M059J (cell line): ENCODE measurements around the gene TMEM50A. TPM values are rescaled to one million over a fixed set of nuclear protein-coding genes. Genes with fewer than 3 reads are reported as not detected.
"Not testable (repeated sequence)": the region's sequence is repeated elsewhere in the genome, so short reads cannot be mapped to it uniquely, and the experiment has no call there.

Experiments used
- DNase-seq: peaks from one replicate; pipeline ENCODE4 v3.0.0-alpha.2; 2012; ENCODE audit warnings: low read depth
- total RNA-seq: library from RNA; depleted of rRNA; stranded (reverse); fragments of >200 nt; shearing (Covaris generic); gene quantifications from 2 replicates; pipeline ENCODE4 v1.2.3, GENCODE V29; 2014

TMEM50A gene
- total RNA-seq, 1 experiment from 2014 or later: 158 TPM

DNA sequence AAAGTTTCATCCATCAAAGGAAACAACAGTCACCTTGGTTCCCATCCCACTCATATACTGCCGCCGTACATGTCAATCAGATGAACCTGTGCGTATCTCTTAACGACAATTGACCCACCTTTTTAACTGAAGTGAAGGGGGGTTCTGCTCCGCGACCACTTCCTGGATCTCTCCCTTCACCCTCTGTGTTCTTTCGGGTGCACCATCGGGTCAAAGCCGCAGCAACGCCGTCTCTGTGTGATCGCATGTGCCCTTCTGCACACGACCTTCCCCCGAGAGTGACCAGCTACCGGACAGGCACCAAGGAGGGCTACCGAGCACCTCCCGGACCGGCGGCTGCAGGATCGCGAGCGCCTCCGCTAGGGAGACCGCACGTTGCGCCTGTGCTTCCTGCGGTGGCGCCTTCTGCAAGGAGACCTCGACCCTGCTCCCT, 1.2 kb upstream of the TMEM50A start:
- DNase-seq: peak; percentile 8

- DNase-seq: not testable (repeated sequence)
These were observed 499 bp upstream of the TMEM50A start for GRCh38 chr1:25337483-25338187.

DNA sequence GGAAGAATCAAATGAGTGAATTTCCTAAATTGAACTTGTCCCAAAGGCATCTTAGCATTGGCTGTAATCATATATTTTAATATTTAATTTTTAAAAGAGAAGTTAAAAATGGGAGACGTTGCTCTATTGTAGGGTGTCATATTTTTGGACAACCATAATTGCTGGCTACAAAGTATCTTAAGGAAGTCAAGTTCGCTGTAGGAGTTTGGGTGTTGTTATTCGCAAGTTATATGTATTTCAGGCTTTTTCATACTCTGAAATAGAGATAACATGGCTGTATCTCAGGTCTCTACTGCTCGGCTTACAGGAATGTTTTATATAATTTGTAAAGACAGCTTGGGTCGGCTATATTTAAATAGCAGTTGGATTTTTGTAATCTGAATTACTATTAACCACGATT, 852 bp downstream of the TMEM50A start:
- no peak for DNase-seq

DNA sequence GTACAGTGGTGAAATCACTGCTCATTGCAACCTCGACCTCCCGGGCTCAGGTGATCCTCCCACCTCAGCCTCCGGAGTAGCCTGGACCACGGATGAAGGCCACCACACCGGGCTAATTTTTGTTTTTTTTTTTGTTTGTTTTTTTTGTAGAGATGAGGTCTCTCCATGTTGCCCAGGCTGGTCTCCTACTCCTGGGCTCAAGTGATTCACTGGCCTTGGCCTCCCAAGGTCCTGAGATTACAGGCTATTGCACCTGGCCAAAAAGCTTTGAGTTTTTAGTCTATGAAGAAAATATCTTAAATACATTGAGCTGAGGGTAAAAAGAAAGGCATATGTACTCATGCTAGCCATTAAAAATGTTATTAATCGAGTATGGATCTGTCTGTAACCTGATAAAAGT, 3.6 kb downstream of the TMEM50A start:
- no peak for DNase-seq

DNA sequence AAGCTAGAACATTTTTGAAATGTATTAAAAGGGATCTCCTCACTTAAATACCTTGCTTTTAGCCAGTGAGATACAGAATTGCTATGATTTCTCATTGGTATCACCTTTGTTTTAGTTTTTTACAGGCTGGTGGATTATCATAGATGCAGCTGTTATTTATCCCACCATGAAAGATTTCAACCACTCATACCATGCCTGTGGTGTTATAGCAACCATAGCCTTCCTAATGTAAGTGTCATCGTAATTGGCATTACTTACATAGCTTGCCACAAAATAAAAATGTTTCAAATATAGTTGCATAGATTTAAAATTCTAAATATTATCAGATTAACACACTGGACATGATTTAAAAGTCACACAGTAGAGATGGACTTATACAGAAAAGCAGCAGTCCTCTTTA, 4.7 kb downstream of the TMEM50A start:
- DNase-seq: no peak

- peak; percentile 91 for DNase-seq
These were observed 5.7 kb downstream of the TMEM50A start for GRCh38 chr1:25343872-25344271.

GRCh38 chr1:25347556-25347955, 9.4 kb downstream of the TMEM50A start:
- DNase-seq: no peak

- DNase-seq: no peak
These were observed 11.5 kb downstream of the TMEM50A start for GRCh38 chr1:25349606-25350005.

GRCh38 chr1:25355841-25356395, 17.8 kb downstream of the TMEM50A start:
- DNase-seq: no peak

- no peak for DNase-seq
These were observed 18.3 kb downstream of the TMEM50A start for GRCh38 chr1:25356441-25356840.

GRCh38 chr1:25356848-25357247, 18.7 kb downstream of the TMEM50A start:
- DNase-seq: peak; percentile 23

DNA sequence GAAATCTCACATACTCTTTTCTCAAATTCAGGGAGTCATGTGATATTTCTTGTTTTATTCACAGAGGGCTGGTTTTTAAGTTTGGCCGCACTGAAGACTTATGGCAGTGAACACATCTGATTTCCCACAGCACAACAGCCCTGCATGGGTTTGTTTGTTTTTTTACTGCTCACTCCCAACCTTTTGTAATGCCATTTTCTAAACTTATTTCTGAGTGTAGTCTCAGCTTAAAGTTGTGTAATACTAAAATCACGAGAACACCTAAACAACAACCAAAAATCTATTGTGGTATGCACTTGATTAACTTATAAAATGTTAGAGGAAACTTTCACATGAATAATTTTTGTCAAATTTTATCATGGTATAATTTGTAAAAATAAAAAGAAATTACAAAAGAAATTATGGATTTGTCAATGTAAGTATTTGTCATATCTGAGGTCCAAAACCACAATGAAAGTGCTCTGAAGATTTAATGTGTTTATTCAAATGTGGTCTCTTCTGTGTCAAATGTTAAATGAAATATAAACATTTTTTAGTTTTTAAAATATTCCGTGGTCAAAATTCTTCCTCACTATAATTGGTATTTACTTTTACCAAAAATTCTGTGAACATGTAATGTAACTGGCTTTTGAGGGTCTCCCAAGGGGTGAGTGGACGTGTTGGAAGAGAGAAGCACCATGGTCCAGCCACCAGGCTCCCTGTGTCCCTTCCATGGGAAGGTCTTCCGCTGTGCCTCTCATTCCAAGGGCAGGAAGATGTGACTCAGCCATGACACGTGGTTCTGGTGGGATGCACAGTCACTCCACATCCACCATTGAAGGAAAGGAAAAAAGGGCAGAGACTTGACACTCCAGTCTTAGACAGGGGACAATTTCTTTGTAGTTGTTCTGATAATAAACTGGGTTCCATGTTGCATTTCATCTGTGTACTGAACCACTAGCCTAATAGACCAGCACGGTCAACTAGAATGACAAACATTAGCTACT, 22.8 kb downstream of the TMEM50A start:
- peak; percentile 92 for DNase-seq

DNA sequence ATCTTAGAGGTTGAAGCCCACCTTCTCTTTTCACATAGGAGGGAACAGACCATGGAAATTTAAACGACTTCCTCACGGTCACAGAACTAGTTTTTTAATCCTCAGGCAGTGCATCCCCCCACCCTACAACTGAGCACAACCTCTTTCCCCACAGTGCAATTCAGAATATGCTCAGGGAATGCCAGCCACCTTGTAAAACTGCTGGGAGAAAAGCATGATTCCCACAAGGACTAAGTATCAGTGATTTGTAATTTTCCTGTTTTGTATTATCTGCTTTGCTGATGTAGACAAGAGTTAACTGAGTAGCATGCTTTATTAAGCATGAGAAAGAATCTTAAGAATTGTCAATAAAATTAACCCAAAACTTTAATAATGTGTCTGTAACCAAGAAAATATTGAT, 23.8 kb downstream of the TMEM50A start:
- no peak for DNase-seq

- not testable (repeated sequence) for DNase-seq
These were observed 24.8 kb downstream of the TMEM50A start for GRCh38 chr1:25362634-25363559.

- peak; percentile 29 for DNase-seq
These were observed 31.1 kb downstream of the TMEM50A start for GRCh38 chr1:25369241-25369640.

- DNase-seq: not testable (repeated sequence)
These were observed 31.6 kb downstream of the TMEM50A start for GRCh38 chr1:25369691-25370271.

DNA sequence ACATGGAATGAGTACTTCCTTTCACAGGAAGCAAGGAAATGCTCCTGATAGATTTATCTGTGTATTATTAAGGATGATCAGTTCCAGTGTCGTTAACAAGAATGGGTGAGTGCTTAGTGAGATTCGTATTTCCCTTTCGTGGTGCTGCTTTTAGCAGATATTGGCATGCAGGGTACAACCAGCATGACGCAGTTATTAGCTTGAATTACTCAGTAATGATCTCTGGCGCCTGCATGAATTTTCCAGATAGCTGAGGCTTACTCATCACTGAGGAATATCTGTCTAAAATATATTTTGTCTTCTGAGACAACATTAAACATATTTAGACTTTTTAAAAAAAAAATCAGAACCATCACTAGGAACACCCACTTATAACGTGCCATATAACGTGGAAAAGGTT, 33.6 kb downstream of the TMEM50A start:
- DNase-seq: peak; percentile 58

GRCh38 chr1:25378367-25378766, 40.2 kb downstream of the TMEM50A start:
- not testable (repeated sequence) for DNase-seq

DNA sequence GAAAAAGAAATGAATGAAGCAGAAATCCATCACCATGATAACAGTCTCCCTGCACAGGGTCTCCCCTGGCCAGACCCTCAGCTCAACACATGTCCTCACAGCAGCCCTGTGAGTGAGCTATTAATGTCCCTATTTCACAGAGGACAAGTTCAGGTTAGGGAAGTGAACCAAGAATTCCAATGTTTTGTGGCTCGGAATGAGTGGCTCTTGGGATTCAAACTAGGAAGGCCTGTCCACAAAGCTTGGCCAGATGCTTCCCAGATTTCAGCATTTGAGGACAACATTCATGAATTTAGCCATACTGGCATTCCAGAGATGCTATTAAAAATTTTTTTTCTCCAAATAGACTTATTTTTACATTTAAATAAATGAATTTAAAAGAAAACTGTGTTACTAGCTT, 44.4 kb downstream of the TMEM50A start:
- not testable (repeated sequence) for DNase-seq

DNA sequence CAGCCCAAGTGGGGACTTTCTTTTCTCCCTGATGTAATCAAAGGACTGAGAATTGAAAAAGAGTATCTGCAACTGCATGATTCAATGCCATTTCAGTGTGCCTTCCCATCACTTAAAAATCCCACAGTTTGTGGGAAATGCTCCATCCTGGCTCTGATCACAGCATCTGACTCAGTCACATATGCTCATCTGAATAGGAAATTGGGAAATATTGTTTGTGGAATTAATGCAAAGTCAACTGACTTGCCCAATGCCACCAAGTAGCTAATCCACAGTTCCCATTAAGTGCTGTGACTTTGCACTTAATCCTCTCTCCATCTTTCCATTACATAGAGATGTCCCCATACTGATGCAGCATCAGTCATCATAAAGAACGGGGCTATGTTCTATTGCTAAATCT, 45.0 kb downstream of the TMEM50A start:
- not testable (repeated sequence) for DNase-seq

- DNase-seq: not testable (repeated sequence)
These were observed 45.7 kb downstream of the TMEM50A start for GRCh38 chr1:25383875-25384274.
